Stimulated activated CD8-positive, alpha-beta memory T cell treated with anti-CD3 and anti-CD28 coated beads, Interleukin-4, amount 100 ng/mL, for 1 hour (primary cell): ENCODE measurements around the gene CTNND1.

Source experiments
- DNase-seq, 2 donors: peaks; one replicate each; pipeline ENCODE4 v3.0.0-alpha.2; 2020; ENCODE audit warnings: low read depth in 2 of 2, low spot score in 1 of 2

CTNND1 gene

GRCh38 chr11:57763568-57763967 is 2.0 kb downstream of the CTNND1 start:
- DNase-seq = no peak

- no peak for DNase-seq
Measured at GRCh38 chr11:57764021-57764420, 2.4 kb downstream of the CTNND1 start.

GRCh38 chr11:57764566-57764965 is 3.0 kb downstream of the CTNND1 start:
- no peak for DNase-seq

- no peak for DNase-seq
Measured at GRCh38 chr11:57764972-57765371, 3.4 kb downstream of the CTNND1 start.

GRCh38 chr11:57770793-57771192 is 9.2 kb downstream of the CTNND1 start:
- no peak for DNase-seq

GRCh38 chr11:57771365-57771764 is 9.8 kb downstream of the CTNND1 start:
- no peak for DNase-seq

- no peak for DNase-seq
Measured at GRCh38 chr11:57772562-57772961, 11.0 kb downstream of the CTNND1 start.

- DNase-seq = no peak
Measured at GRCh38 chr11:57773026-57773598, 11.5 kb downstream of the CTNND1 start.

GRCh38 chr11:57775491-57775890 is 13.9 kb downstream of the CTNND1 start:
- DNase-seq = no peak

- DNase-seq = no peak
Measured at GRCh38 chr11:57776031-57776521, 14.5 kb downstream of the CTNND1 start.

- DNase-seq = no peak
Measured at GRCh38 chr11:57776577-57777210, 15.1 kb downstream of the CTNND1 start.

- no peak for DNase-seq
Measured at GRCh38 chr11:57777969-57778317, 16.3 kb downstream of the CTNND1 start.

GRCh38 chr11:57778318-57779037 is 16.9 kb downstream of the CTNND1 start:
- no peak for DNase-seq

- DNase-seq = no peak
Measured at GRCh38 chr11:57779276-57779675, 17.7 kb downstream of the CTNND1 start.

- DNase-seq = no peak
Measured at GRCh38 chr11:57781529-57781943, 19.9 kb downstream of the CTNND1 start.

GRCh38 chr11:57785072-57785471 is 23.5 kb downstream of the CTNND1 start:
- no peak for DNase-seq

- no peak for DNase-seq
Measured at GRCh38 chr11:57786436-57786835, 24.8 kb downstream of the CTNND1 start.

- no peak for DNase-seq
Measured at GRCh38 chr11:57787006-57787604, 25.5 kb downstream of the CTNND1 start.

GRCh38 chr11:57787920-57788702 is 26.5 kb downstream of the CTNND1 start:
- no peak for DNase-seq

GRCh38 chr11:57788703-57789088 is 27.1 kb downstream of the CTNND1 start:
- no peak for DNase-seq

- DNase-seq = no peak
Measured at GRCh38 chr11:57791321-57792059, 29.9 kb downstream of the CTNND1 start.
